ENCODE data around the gene CHRM2. TPM values are rescaled to one million over a fixed set of nuclear protein-coding genes. Genes with fewer than 3 reads are reported as not detected.

Gene CHRM2
- total and polyA plus RNA-seq, 2 of the 4 experiments (the other 2 are of a cell fraction): 79.3 to 184 TPM

- ATAC-seq (ENCODE audit: low read depth): peak; percentile 19
- no CpG with 5 or more reads among the region's 3 CpGs for WGBS, 2 experiments (ENCODE audit: extremely low coverage in 2 of 2, insufficient read length in 1 of 2)
Observed at GRCh38 chr7:137007001-137007694, 138.7 kb downstream of the CHRM2 start.

More at GRCh38 chr7:137007001-137007694, 138.7 kb downstream of the CHRM2 start:
- Histone ChIP-seq H3K4me1 (ENCODE audit: control insufficient read depth, insufficient read depth, low read length) (peaks cover 20% of the 10 kb centered on the region), H3K79me1 (ENCODE audit: low read depth in 1 of 2, low read length in 2 of 2) (peaks cover 34 to 66% of the 10 kb centered on the region in 2 experiments), H2AFZ (replicated peaks; ENCODE audit: low read length, poor library complexity) (no peak overlapping the region), H3K36me3 (ENCODE audit: control insufficient read depth, insufficient read depth, low read length) (peaks cover 17% of the 10 kb centered on the region), H3K9ac (ENCODE audit: low read depth, low read length) (no peak overlapping the region), H3K9me1 (ENCODE audit: insufficient read depth, low read length) (peaks cover 5% of the 10 kb centered on the region; the same call in 1 of the 2 replicates), H2AK9ac (replicated peaks; ENCODE audit: low read depth, low read length, poor library complexity) (no peak overlapping the region), H4K91ac (ENCODE audit: insufficient read depth, low read depth, low read length) (peak overlapping the region; percentile 86), H3K56ac (ENCODE audit: extremely low read depth, insufficient read depth, low read length) (peak overlapping the region; percentile 37; the same call in 1 of the 2 replicates), H3K23ac (ENCODE audit: low read depth, low read length) (peak overlapping the region; percentile 78), H3K4ac (ENCODE audit: low read depth, low read length) (peak overlapping the region; percentile 52), H2BK5ac (ENCODE audit: low read depth, low read length, poor library complexity, severe bottlenecking) (peak overlapping the region; percentile 75), H3K9me3 (ENCODE audit: control insufficient read depth, insufficient read depth, low read length) (no peaks in the 10 kb centered on the region), H4K5ac (ENCODE audit: low read depth, low read length) (peak overlapping the region; percentile 75), H3K27ac (ENCODE audit: insufficient read depth, low read length) (peak overlapping the region; percentile 34; the same call in 1 of the 2 replicates), H2BK15ac (ENCODE audit: low read depth, low read length) (peak overlapping the region; percentile 66; the same call in 1 of the 3 replicates), H4K20me1 (ENCODE audit: insufficient read depth, low read length) (no peaks in the 10 kb centered on the region), H4K8ac (ENCODE audit: low read depth in 2 of 2, low read length in 2 of 2) (peak overlapping the region; percentile 77), H3K4me3 (ENCODE audit: insufficient read depth, low read depth, low read length) (no peak overlapping the region), H3K14ac (replicated peaks; ENCODE audit: low read depth, low read length) (peak overlapping the region; percentile 80), H2AK5ac (ENCODE audit: low read depth, low read length) (peak overlapping the region; percentile 5; the same call in 1 of the 2 replicates), H3K27me3 (ENCODE audit: control insufficient read depth, insufficient read depth, low read length) (no peaks in the 10 kb centered on the region), H2BK120ac (ENCODE audit: low read depth, low read length) (peak overlapping the region; percentile 85), H2BK20ac (ENCODE audit: low read depth, low read length) (peak overlapping the region; percentile 79), H3K18ac (ENCODE audit: low read depth, low read length) (peak overlapping the region; percentile 91), H3K4me2 (ENCODE audit: low read depth, low read length) (peak overlapping the region; percentile 10)
- in situ Hi-C loops (cut with MboI; ENCODE audit: low sequenced_read_pairs): no loop called here
- BruUV-seq (replicated peaks): no TSS peak
- no peak for TF ChIP-seq RAD21 (IDR thresholded peaks at IDR 0.05; ENCODE audit: low read length)
- no peak for TF ChIP-seq RFX5 (IDR thresholded peaks at IDR 0.05; ENCODE audit: low read depth, low read length)
- TF ChIP-seq MAZ (IDR thresholded peaks at IDR 0.05; ENCODE audit: borderline replicate concordance, low read depth, low read length): no peak
- no peak for TF ChIP-seq BHLHE40 (IDR thresholded peaks at IDR 0.05; ENCODE audit: low read depth, low read length)
- TF ChIP-seq MXI1 (IDR thresholded peaks at IDR 0.05; ENCODE audit: borderline replicate concordance, low read depth, low read length): no peak
- TF ChIP-seq NFE2L2 (IDR thresholded peaks at IDR 0.05; ENCODE audit: low read depth, low read length): no peak
- ChIA-PET CTCF (interaction anchor here (0.8 kb wide), 1 partner anchor 67 kb away, joined by 3 read pairs; no protein-coding TSS in a partner anchor), POLR2A (ENCODE audit: unreplicated experiment) (interaction anchor here (1.1 kb wide), 1 partner anchor 78 kb away, joined by 3 read pairs; no protein-coding TSS in a partner anchor)
- dilution Hi-C loops (cut with HindIII; ENCODE audit: low sequenced_read_pairs, unreplicated experiment): no loop called here
- DNase-seq: peak; percentile 34
- intact Hi-C loops (cut with micrococcal nuclease): loop anchor here (5.0 to 10.0 kb wide), 4 partner anchors 65 to 585 kb away; partner anchors contain the start of gene PTN
